ENCODE results near the gene SCML1. TPM values are rescaled to one million over a fixed set of nuclear protein-coding genes. Genes with fewer than 3 reads are reported as not detected.

The SCML1 gene
- total and polyA plus RNA-seq, 2 of the 8 experiments (the other 6 are each of a cell fraction or from before 2014, with no cell fraction given) = 2.2 to 2.5 TPM

- Histone ChIP-seq H3K4me1 (replicated peaks in 1 of 4; ENCODE audit: control insufficient read depth in 3 of 4, insufficient read depth in 4 of 4, low read length in 3 of 4) (no peaks in the 10 kb centered on the region), H3K4me2 (ENCODE audit: insufficient read depth in 1 of 2, low read depth in 2 of 2, low read length in 2 of 2) (no peak overlapping the region), H3K23me2 (ENCODE audit: low read depth, low read length) (no peaks in the 10 kb centered on the region), H3K4me3 (ENCODE audit: extremely low read depth in 1 of 4, insufficient read depth in 2 of 4, low read depth in 3 of 4, low read length in 4 of 4) (no peak overlapping the region), H2BK5ac (ENCODE audit: low read depth, low read length) (no peak overlapping the region), H3K79me1 (ENCODE audit: low read depth, low read length) (no peaks in the 10 kb centered on the region), H3K9ac (replicated peaks in 1 of 4; ENCODE audit: extremely low read depth in 1 of 4, low read depth in 3 of 4, low read length in 3 of 4) (no peak overlapping the region), H2BK12ac (ENCODE audit: low read depth, low read length) (no peak overlapping the region), H3K36me3 (ENCODE audit: control insufficient read depth in 2 of 4, insufficient read depth in 4 of 4, low read length in 3 of 4) (no peaks in the 10 kb centered on the region), H3K14ac (ENCODE audit: insufficient read length) (no peak overlapping the region), H2BK20ac (ENCODE audit: low read length) (no peak overlapping the region), H2BK15ac (ENCODE audit: low read length) (no peak overlapping the region), H2AFZ (ENCODE audit: low read length) (no peak overlapping the region), H4K91ac (replicated peaks; ENCODE audit: insufficient read length, low read length) (no peak overlapping the region), H2AK5ac (ENCODE audit: low read depth, low read length) (no peak overlapping the region), H4K5ac (ENCODE audit: insufficient read length, low read depth, low read length) (no peak overlapping the region), H3K9me3 (ENCODE audit: insufficient read depth in 2 of 2, low read depth in 1 of 2, low read length in 1 of 2) (no peaks in the 10 kb centered on the region), H3K4ac (replicated peaks; ENCODE audit: insufficient read length, low read depth, low read length) (no peak overlapping the region), H3K27ac (ENCODE audit: low read depth, low read length) (no peak overlapping the region), H3K27me3 (replicated peaks in 1 of 4; ENCODE audit: control insufficient read depth in 3 of 4, extremely low read depth in 1 of 4, insufficient read depth in 3 of 4, low read length in 3 of 4) (no peaks in the 10 kb centered on the region), H3K79me2 (ENCODE audit: control insufficient read depth in 1 of 2, insufficient read depth in 2 of 2, low read length in 2 of 2) (no peaks in the 10 kb centered on the region), H2BK120ac (replicated peaks; ENCODE audit: low read depth, low read length) (no peak overlapping the region), H3K18ac (ENCODE audit: extremely low read depth, low read length) (no peak overlapping the region), H3K23ac (ENCODE audit: insufficient read length) (no peak overlapping the region), H4K8ac (ENCODE audit: extremely low read depth, insufficient read depth, low read length) (no peak overlapping the region), H3K56ac (replicated peaks; ENCODE audit: insufficient read length, low read depth, low read length) (no peak overlapping the region), H4K20me1 (replicated peaks in 1 of 2; ENCODE audit: control insufficient read depth in 1 of 2, insufficient read depth in 2 of 2, low read length in 2 of 2) (no peaks in the 10 kb centered on the region)
- POLR2A ChIA-PET (ENCODE audit: partially characterized antibody) = no interaction called here
- FAIRE-seq (no peak), DNase-seq (ENCODE audit: low read depth in 1 of 2, low spot score in 2 of 2) (no peak)
- whole genome bisulfite sequencing, 2 experiments (ENCODE audit: extremely low coverage in 1 of 2, insufficient coverage in 1 of 2, insufficient read length in 1 of 2, insufficient replicate concordance in 2 of 2, low coverage in 1 of 2, low lambda C conversion rate in 2 of 2, missing lambda C conversion rate in 1 of 2) = 100% methylated on average over 3 of the region's 4 CpGs; no CpG with 5 or more reads in 1 of the 2 experiments
- CTCF ChIA-PET (ENCODE audit: partially characterized antibody) = no interaction called here
- no peak for TF ChIP-seq SP4 (IDR thresholded peaks at IDR 0.05; ENCODE audit: low read length)
- no peak for TF ChIP-seq GTF2F1 (IDR thresholded peaks at IDR 0.05; ENCODE audit: borderline replicate concordance, low read depth, low read length)
- TF ChIP-seq EP300 (IDR thresholded peaks at IDR 0.05; ENCODE audit: borderline replicate concordance in 1 of 2, low read depth in 2 of 2, low read length in 2 of 2) = no peak
- TF ChIP-seq JUND (IDR thresholded peaks at IDR 0.05; ENCODE audit: low read length) = no peak
- no peak for TF ChIP-seq EGR1 (IDR thresholded peaks at IDR 0.05; ENCODE audit: borderline replicate concordance, low read depth, low read length)
- no peak for TF ChIP-seq SP1 (IDR thresholded peaks at IDR 0.05; ENCODE audit: low read depth, low read length)
- no peak for TF ChIP-seq KDM4A (IDR thresholded peaks at IDR 0.05; ENCODE audit: low read depth, low read length, severe bottlenecking)
- TF ChIP-seq RXRA (IDR thresholded peaks at IDR 0.05; ENCODE audit: insufficient read depth, low read depth, low read length) = no peak
- no peak for TF ChIP-seq MAX (IDR thresholded peaks at IDR 0.05)
- TF ChIP-seq POLR2A (IDR thresholded peaks at IDR 0.05; ENCODE audit: control extremely low read depth in 1 of 2, low read depth in 2 of 2, low read length in 2 of 2) = no peak
- no peak for TF ChIP-seq RFX5 (IDR thresholded peaks at IDR 0.05; ENCODE audit: borderline replicate concordance, low read depth, low read length)
- no peak for TF ChIP-seq KDM5A (IDR thresholded peaks at IDR 0.05; ENCODE audit: low read length)
- TF ChIP-seq SUZ12 (IDR thresholded peaks at IDR 0.05; ENCODE audit: low read length) = no peak
- no peak for TF ChIP-seq BRCA1 (IDR thresholded peaks at IDR 0.05; ENCODE audit: low read depth, low read length)
- TF ChIP-seq BACH1 (IDR thresholded peaks at IDR 0.05; ENCODE audit: low read length) = no peak
Measured at GRCh38 chrX:17706676-17707075, 30.6 kb upstream of the SCML1 start.
